ENCODE results near the gene ARHGAP6. TPM values are rescaled to one million over a fixed set of nuclear protein-coding genes. Genes with fewer than 3 reads are reported as not detected.
A peak's percentile ranks its signal among the peaks of the same experiment; 100 is the strongest.
"Not testable (repeated sequence)": the region's sequence is repeated elsewhere in the genome, so short reads cannot be mapped to it uniquely, and the experiment has no call there.

The ARHGAP6 gene
- polyA plus RNA-seq, 3 donors = 13.9 to 19.4 (median 15.4) TPM

DNA sequence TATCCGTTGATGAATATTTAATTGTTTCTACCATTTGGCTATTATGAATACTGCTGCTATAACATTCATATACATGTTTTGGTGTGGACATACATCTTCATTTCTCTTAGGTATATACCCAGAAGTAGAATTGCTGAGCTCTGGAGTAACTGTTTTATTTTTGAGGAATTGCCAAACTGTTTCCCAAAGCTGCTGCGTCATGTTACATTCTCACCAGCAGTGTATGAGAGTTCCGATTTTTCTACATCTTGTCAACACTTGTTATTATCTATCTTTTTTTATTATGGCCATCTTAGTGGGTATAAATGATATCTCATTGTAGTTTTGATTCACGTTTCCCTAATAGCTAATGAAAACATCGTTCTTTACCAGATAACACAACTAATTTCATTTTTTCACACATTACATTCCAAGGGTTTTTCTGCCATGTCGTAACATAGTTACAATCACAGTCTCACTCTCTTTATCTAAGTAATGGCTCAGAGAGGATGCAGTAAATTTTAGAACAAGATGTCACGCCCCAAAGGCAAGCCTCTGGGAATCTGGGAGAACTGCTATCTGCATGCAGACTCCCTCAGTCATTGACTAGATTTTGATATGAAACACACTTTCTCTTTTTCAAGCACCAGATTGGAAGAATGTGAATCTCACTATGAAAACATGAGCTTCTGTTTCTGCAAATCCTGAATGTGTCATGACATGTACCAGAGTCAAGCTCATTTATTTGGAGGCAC, 10.3 kb downstream of the ARHGAP6 start:
- DNase-seq (ENCODE audit: extremely low read depth in 1 of 11, low read depth in 9 of 11, low spot score in 4 of 11) = no peak

DNA sequence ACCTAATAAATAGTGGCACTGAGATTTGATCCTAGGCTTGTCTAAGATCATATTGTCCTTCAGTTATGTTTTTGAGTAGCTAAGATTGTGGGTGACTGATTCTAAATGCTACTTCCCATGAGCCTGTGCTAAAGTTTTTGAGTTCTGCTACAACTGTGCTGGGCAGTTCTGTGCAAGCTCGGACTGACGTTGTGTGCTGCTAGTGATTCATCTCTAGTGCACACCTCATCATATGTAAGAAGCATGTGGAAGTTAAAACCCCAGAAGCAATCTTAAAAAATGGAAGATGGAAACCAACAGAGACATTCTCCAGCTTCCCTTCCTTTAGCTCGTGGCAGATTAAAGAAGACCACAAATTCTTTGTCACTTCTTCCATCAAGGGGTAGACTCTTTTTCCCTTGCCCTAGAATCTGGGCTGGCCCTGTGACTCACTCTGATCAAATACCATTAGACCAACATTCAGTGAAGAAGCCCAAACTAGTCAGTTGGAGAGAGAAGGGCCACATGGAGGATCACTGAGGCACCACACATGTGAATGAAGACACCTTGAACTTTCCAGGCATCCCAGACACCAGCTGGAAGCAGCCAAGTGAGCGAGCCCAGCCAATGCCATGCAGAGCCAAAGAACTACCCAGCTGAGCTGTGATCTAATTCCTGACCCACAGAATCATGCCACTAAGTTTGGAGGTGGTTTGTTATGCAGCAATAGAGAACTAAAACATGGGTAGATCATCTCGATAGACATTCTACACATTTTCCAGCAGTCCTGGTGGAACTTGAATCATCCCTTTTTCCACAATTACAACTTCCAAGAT, 16.8 kb downstream of the ARHGAP6 start:
- DNase-seq (ENCODE audit: extremely low read depth in 1 of 11, low read depth in 9 of 11, low spot score in 4 of 11) = no peak

DNA sequence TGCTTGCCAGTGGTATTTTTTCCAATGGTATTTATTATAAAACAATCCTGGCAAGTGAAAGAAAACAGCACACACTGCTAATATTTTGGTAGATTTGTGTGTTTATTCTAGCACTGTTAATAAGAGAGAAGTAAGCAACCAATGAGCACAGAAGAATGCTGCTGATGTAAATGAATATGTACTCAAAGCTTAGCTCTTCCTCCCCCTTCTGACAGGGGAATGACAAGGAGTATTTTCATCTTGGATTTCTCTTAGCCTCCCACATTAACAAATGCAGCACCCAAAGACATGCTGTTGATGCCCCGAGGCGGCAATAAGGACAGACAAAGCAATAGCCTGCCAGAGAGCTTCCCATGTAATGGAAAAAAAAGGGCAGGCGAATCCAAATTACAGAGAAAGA, 18.6 kb downstream of the ARHGAP6 start:
- no peak for DNase-seq (ENCODE audit: extremely low read depth in 1 of 11, low read depth in 9 of 11, low spot score in 4 of 11)

DNA sequence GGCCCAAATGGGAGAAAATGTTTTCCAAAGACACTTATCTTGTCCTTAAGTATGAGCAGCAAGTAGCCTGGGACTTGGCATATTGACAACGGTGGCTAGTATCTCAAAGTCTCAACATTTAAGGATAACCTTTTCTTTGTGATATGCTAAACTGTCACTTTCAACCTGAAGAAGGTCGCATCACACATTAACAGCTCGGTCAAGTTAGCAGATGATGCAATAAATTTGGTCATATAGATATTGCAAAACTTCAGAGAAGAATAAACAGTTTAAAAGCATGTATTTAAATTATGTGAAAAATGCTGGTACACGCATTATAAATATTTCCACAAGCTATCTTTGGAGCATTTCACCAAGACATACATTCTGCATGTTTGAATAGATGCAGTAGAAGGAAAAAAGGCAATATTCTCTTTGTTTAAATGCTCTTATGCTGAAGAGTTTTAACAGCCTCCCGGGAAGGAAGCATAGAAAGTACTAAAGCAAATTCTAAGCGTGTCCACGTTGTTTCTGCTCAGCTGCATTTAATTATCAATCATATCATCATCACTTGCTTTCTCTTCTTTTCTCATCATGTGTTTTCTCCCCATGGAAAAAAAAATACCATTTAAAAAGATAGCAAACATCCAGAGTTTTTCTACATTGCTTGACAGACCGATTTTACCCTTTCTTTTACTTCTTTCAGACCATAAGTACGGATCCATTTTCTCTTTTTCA, 24.2 kb downstream of the ARHGAP6 start:
- no peak for DNase-seq (ENCODE audit: extremely low read depth in 1 of 11, low read depth in 9 of 11, low spot score in 4 of 11)

DNA sequence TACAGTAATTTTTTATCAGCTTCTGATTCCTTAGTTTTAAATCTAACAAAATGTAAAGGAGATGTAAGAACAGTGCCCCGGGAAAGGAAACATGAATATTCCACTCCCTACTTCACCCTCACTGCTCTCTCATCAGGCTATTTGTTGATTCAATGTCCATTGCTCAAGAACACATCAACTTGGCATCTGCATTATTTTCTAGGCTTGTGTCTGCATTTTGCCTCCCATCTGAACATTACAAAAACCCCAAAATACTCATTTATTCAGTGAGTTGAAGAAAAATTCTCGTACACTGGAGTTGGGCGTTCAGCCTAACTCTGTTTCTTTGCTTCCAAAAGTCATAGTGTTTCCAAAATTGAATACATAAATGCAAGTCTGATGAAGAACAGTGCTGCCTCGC, 25.6 kb downstream of the ARHGAP6 start:
- DNase-seq (ENCODE audit: extremely low read depth in 1 of 11, low read depth in 9 of 11, low spot score in 4 of 11) = no peak

DNA sequence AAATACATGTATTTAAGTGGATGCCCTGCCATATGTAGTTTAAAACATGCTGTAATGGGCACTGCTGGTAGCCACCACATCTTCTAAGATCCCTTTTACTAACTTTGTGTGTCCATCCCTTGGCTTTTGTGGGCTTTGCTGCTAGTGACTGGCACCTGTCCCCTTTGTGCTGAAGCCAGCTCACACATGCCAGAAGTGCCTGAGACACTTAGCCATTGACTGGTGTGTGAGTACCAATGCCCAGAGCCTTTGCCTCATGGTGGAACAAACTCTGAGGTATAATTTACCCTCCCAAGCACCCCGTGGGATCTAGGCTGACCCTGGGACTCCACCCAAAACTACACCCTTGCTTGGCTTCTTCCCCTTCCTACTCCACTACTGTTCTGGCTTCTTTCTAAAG, 33.0 kb downstream of the ARHGAP6 start:
- DNase-seq (ENCODE audit: extremely low read depth in 1 of 11, low read depth in 9 of 11, low spot score in 4 of 11) = no peak

DNA sequence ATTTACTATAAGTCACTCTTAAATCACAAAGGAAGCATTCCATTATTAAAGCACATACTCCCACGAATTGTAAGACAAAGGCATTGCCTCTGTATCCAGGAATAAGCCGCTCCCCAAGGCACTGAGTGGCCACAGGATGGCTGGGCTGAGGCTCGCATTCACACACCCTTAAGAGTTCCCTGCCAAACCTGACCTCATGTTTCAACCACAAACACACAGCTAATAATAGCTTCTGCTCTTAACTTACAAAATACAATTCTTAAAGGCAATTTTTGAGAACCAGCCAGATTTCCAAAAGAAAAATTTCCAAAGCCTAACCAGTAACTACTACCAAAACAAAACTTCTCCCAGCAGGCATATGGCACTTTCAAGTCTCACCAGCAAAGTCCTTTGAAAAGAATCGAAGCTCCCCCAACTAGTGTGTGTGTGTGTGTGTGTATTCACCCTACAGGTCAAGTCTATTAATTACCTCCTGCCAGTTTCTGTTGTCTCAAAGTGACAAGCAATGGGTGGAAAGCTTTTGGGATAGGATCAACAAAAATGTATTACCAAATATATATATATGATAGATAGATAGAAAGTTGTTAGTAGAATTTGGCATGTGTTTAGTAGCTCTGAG, 36.0 kb downstream of the ARHGAP6 start:
- DNase-seq (ENCODE audit: extremely low read depth in 1 of 11, low read depth in 9 of 11, low spot score in 4 of 11) = no peak

DNA sequence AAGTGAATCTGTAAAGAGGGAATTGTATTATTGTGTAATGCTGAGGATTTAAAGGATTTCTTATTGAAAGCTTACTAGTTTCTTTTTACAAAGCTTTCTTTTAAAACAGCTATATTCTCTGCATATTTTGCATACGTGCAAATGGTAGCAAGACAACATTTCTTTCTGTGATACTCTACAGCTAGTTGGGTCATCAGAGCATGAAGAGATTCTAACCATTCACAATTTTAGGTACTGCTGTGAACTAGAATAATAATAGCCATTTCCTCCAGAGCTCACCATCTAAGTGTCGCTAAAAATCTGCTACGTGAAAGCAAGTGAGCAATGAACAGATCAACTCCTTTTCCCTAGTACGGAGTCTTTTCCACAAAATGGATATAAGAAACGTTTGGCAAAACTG, 37.3 kb downstream of the ARHGAP6 start:
- DNase-seq (ENCODE audit: extremely low read depth in 1 of 11, low read depth in 9 of 11, low spot score in 4 of 11) = no peak

DNA sequence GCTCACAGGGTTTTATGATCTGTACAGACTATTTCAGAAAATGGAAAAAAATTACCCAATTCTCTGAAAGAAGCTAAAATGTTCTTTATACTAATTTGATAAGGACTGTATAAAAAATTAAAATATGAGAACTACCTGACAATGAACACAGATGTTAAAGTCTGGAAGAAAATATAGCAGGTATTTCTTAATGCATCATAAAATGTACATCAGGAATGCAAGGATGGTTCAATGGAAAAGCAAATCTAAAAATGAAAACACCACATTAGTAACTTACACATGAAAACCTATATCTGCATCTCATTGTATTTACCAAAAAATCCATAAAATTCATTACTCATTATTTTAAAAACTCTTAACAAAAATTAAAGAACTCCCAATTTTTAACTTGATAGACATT, 39.4 kb downstream of the ARHGAP6 start:
- no peak for DNase-seq (ENCODE audit: extremely low read depth in 1 of 11, low read depth in 9 of 11, low spot score in 4 of 11)

DNA sequence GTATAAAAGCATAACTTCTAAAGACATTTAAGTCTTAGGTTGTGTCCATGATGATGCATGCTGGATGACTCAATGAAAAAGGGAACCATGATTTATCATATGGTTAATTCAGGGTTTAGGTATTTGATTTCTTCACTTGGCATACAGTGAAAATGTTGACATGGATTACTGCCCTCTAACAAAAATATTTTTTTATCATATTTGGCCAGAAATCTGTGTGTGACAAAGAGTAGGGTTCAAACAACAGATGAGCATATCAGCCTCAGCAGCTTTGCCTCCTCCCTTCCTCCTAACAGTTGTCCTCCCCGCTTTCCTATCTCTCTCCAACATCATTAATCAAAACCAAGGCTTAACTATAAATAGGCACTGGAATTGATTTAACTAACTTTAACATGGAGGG, 46.3 kb downstream of the ARHGAP6 start:
- no peak for DNase-seq (ENCODE audit: extremely low read depth in 1 of 11, low read depth in 9 of 11, low spot score in 4 of 11)

DNA sequence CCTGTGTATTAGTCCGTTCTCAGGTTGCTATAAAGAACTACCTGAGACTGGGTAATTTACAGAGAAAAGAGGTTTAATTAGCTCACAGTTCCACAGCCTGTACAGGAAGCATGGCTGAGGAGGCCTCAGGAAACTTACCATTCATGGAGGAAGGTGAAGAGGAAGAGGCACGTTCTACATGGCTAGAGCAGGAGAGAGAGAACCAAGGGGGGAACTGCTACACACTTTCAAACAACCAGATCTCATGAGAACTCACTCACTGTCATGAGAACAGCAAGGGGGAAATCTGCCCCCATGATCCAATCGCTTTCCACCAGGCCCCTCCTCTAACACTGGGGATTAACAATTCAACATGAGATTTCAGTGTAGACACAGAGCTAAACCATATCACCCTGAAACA, 51.5 kb downstream of the ARHGAP6 start:
- not testable (repeated sequence) for DNase-seq (ENCODE audit: extremely low read depth in 1 of 11, low read depth in 9 of 11, low spot score in 4 of 11)

DNA sequence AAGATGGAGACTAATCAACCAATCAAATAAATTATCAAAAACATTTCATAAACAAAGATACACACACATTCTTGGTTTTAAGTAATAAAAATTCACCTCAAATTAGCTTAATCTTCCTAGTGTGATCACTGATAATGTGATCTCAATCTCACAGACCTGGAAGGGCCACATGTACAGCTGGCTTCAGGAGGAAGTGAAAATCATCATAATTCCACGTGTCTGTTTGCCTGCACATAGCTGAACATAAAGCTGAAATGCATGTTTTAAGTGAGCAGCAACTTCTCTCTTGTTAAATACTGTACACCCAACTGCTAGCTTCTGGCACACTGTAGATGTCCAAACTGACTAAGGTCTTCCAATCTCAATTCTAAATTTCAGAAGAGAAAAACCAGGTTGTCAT, 53.8 kb downstream of the ARHGAP6 start:
- no peak for DNase-seq (ENCODE audit: extremely low read depth in 1 of 11, low read depth in 9 of 11, low spot score in 4 of 11)

DNA sequence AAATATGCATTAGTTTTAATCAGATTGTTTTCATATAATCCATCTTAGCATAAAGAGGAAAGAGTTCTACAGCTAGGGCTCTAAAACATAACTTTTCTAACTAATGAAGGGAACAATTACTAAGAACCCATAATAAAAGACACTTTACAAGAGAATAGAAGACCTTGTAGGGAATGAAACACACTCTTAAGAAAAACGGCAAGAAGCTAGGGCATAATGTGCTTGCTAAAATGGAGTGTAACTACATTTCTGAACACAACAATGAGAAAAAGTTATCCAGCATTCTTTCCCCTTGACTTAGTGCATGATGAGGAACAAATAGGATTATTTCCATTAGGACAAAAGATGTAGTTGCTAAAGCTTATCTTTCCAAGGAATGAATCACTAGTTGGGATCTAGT, 54.6 kb downstream of the ARHGAP6 start:
- DNase-seq (ENCODE audit: extremely low read depth in 1 of 11, low read depth in 9 of 11, low spot score in 4 of 11) = no peak

DNA sequence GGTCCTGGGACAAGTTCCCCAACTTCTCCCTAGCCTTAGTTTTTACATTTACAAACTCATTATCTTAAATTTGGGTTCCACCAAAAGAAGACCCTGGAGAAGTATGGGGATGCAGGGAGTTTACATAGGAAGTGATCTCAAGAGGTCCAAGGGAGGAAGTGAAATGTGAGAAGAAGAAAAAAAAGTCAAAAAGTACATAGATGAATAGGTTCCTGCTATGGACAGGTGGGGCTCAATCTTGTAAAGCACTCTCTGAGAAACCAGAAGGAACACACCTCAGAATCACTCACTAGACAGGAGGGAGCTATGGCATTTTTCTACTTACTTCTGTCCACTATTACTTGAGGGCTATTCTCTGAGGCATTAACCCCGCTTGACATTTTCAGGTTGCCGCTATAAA, 56.6 kb downstream of the ARHGAP6 start:
- DNase-seq (ENCODE audit: extremely low read depth in 1 of 11, low read depth in 9 of 11, low spot score in 4 of 11) = no peak

DNA sequence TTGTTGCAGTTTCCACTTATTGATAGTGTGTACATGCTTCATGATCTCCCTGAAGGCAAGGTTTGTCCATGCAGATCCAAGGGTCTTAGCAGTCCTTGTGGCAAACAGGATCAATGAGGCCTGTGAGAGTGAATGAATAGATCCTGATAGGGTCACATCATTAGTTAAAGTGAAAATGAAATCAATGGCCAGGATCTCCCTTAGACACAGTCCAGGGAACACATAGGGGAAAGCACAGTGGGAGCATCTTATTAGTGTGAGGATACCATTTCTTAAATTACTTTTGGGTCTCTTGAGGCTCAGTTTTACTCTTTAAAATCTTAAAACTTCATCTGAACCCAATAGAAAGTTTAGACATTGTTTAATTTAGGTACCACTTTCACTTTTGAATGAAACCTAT, 59.3 kb downstream of the ARHGAP6 start:
- DNase-seq (ENCODE audit: extremely low read depth in 1 of 11, low read depth in 9 of 11, low spot score in 4 of 11) = no peak

DNA sequence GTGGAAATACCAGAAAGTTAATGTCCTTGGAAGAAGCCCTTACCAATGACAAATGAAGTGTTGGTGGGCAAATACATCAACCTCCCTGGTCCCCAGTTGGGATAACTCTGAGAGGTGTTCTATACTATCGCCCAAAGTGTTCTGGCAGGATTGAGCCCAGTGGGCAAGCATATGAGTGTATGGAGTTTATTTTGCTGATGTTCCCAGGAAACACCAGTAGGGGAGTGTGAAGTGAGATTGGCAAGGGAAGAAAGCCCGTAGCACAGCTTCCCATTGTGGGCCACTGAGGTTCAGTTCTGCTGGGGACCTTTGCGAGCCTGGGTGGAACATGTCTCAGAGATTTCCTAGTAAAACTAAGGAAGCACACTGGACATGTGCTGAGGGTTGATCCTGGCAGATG, 65.1 kb downstream of the ARHGAP6 start:
- no peak for DNase-seq (ENCODE audit: extremely low read depth in 1 of 11, low read depth in 9 of 11, low spot score in 4 of 11)

DNA sequence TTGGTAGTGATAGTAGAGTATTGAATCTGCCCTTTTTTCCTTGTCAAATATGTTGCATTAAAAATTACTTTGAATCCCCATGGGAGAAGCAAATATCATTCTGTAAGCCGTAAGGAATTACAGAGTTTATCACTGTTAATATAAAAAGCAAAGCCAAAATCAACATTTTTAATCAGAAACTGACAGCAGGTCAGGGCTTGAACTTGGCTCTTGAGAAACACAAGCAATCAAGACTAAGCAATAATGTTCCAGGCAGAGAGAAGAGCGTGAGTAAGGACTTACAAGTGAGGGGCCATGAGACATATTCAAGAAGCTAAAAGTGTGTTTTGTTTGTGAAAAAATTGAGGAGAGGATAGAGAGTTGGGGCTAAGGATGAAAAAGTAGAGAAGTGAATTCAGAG, 68.2 kb downstream of the ARHGAP6 start:
- peak in 1 of 11 donors; percentile 18 for DNase-seq (ENCODE audit: extremely low read depth in 1 of 11, low read depth in 9 of 11, low spot score in 4 of 11)

DNA sequence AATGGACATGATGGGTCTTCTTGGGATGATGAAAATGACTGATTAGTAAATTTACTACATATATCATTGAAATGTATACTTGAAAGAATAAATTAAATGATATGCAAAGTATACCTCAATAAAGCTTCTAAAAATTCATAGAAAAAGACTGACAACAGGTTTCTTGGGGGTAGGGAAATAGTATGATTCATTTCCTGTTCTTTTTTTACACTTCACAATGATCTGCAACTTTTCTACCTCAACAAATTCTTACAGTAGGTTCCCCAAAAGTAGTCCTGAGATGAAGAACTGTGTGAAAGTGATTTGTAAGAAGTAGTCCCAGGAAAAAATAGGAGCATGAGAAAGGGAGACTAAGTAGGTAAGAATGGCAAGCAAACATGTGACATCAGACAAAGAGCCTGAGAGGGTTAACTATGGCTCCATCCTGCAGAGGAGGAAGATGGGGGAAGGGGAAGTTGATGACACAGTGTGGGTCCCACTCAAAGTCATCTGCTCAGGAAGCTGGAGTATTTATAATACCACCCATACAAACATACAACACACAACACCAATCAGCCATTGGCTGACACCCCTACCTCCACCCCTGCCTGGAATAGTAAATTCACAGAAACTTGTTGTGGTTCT, 73.9 kb downstream of the ARHGAP6 start:
- DNase-seq (ENCODE audit: extremely low read depth in 1 of 11, low read depth in 9 of 11, low spot score in 4 of 11) = no peak

DNA sequence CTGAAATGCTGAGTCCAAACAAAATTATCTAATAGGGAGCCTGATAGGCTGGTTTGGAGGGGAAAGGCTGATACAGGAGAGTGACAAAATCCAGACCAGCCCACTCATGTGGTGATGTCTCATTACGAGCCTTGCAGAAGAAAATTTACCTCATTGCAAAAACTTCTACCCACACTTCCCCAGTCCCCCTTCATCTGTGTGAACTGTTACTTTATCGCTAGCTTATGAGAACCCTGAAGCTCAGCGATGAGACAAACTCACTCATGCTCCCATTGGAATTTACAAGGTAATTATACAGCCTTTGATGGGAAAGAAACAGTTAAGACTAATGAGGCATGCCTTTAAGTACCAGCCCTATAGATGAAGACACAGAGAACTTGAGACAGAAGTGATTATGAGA, 76.1 kb downstream of the ARHGAP6 start:
- DNase-seq (ENCODE audit: extremely low read depth in 1 of 11, low read depth in 9 of 11, low spot score in 4 of 11) = peak in 5 of 11 donors; percentile 6 to 54 (median 28)
